Lung (tissue), 12 donors: Measurements from ENCODE around the gene BICC1. TPM values are rescaled to one million over a fixed set of nuclear protein-coding genes. Genes with fewer than 3 reads are reported as not detected.

ENCODE experiments used
- ATAC-seq: fragments of 200-7000 bp; cut with Tn5 transposase; one replicate; pipeline ENCODE4 v1.9.1; 2020; ENCODE audit warnings: moderate number of reproducible peaks; ENCODE audit not compliant: insufficient read depth, low FRiP score
- DNase-seq, 3 donors: peaks; one replicate each; pipeline ENCODE4 v3.0.0-alpha.2; 2013 to 2017
- H3K27ac ChIP-seq, 2 donors: one replicate each; pipeline ENCODE4 v1.5.1; 2013; ENCODE audit warnings: mild to moderate bottlenecking in 2 of 2, moderate library complexity in 2 of 2, control low read depth in 1 of 2, inconsistent platforms in 1 of 2, low read depth in 1 of 2, low read length in 1 of 2
- H3K27me3 ChIP-seq, 3 donors: one replicate each; pipeline ENCODE4 v1.5.1; 2013; ENCODE audit warnings: low read length in 2 of 3; ENCODE audit not compliant: control insufficient read depth in 3 of 3, insufficient read depth in 3 of 3
- H3K36me3 ChIP-seq, 4 donors: one replicate each; pipeline ENCODE4 v1.5.1; 2013; ENCODE audit warnings: low read length in 4 of 4, mild to moderate bottlenecking in 1 of 4, moderate library complexity in 1 of 4; ENCODE audit not compliant: control insufficient read depth in 4 of 4, insufficient read depth in 4 of 4
- H3K4me1 ChIP-seq, 5 donors: one replicate each; pipeline ENCODE4 v1.5.1; 2013; ENCODE audit warnings: low read length in 5 of 5, mild to moderate bottlenecking in 2 of 5, moderate library complexity in 1 of 5; ENCODE audit not compliant: control insufficient read depth in 5 of 5, insufficient read depth in 5 of 5
- H3K4me3 ChIP-seq: one replicate; pipeline ENCODE4 v1.5.1; 2013; ENCODE audit warnings: mild to moderate bottlenecking, control low read depth, moderate library complexity
- H3K9ac ChIP-seq, 2 donors: one replicate each; pipeline ENCODE4 v1.5.1; 2013; ENCODE audit warnings: low read length in 2 of 2, control low read depth in 1 of 2; ENCODE audit not compliant: insufficient read depth in 1 of 2
- H3K9me3 ChIP-seq, 4 donors: one replicate each; pipeline ENCODE4 v1.5.1; 2013; ENCODE audit warnings: low read length in 3 of 4, mild to moderate bottlenecking in 1 of 4, moderate library complexity in 1 of 4; ENCODE audit not compliant: control insufficient read depth in 4 of 4, insufficient read depth in 3 of 4
- CTCF ChIP-seq: IDR thresholded peaks from 2 replicates; pipeline ENCODE4 v1.5.1; 2012; ENCODE audit warnings: mild to moderate bottlenecking; ENCODE audit errors: control extremely low read depth, extremely low read depth
- WGBS, 2 donors: extraction: QIAGEN DNeasy Blood & Tissue Kit; methylation state at CpG; one replicate each; pipeline ENCODE4 v1.1.7; 2013; 5-methylcytosine and 5-hydroxymethylcytosine counted together
- polyA plus RNA-seq, 2 donors: library from polyadenylated mRNA; stranded (reverse); fragments of 200-250 nt; gene quantifications; one replicate each; pipeline ENCODE4 v1.2.1, GENCODE V29; 2013
- total RNA-seq, 2 donors: library from RNA; depleted of rRNA in 1 of 2; stranded (reverse); fragments of >200 nt in 1 of 2; gene quantifications; one replicate each; pipeline ENCODE4 v1.2.1, GENCODE V29; 2014 to 2021
- donor health status: control.
- donor health status: control.
- donor health status: Bipolar disorder and iron deficiency.
- donor health status: healthy.
- donor health status: DM: yes; HTN: yes; CAD: no.

The BICC1 gene
- total and polyA plus RNA-seq, 4 donors: 2.3 to 43.1 (median 5.9) TPM

DNA sequence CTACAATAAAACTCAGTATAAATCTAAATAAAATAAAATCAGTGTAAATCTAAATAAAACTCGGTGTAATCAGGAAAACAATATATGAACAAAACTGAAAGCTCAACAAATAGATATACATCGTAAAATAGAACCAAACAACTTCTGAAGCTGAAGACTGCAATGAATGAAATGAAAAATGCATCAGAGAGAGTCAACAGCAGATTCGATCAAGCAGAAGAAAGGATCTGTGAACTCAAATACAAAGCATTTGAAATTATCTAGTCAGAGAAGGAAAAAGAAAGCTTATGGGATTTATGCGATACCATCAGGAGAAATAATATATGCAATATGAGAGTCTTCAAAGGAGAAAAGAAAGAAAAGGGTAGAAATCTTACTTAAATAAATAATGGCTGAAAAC lies 255.0 kb downstream of the BICC1 start:
- Histone ChIP-seq H3K9ac (no peak overlapping the region), H3K36me3 (no peaks in the 10 kb centered on the region), H3K27ac (no peak overlapping the region), H3K4me3 (no peak overlapping the region), H3K27me3 (no peaks in the 10 kb centered on the region), H3K9me3 (peaks cover 0 to 5% (median 3%) of the 10 kb centered on the region in 4 donors), H3K4me1 (peaks cover 0 to 13% (median 0%) of the 10 kb centered on the region in 5 donors)
- WGBS, 2 donors: 92 to 96% methylated on average over 4 of the region's 4 CpGs
- ATAC-seq (no peak), DNase-seq (no peak)
- TF ChIP-seq CTCF: no peak

DNA sequence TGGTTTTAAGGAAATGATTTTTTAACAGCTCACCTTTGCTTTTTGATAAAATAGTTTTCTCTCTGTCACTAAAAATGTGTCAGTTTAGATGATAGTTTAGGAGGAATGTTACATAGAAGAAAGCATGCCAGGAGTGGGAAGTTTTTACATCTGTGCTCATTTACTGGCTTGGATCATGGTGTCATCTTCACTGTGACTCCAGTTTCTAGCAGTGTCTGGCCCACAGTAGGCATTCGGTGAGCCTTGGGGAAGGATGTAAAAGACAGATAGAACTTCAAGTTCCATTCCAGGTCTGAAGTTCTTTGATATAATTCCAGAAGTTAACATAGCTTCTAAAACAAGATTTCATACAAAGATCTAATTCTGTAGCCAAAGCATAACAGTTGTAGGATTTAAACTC lies 259.2 kb downstream of the BICC1 start:
- ATAC-seq: no peak
- no peak overlapping the region for H3K27ac ChIP-seq
- H3K4me3 ChIP-seq: no peak overlapping the region
- no peaks in the 10 kb centered on the region for H3K36me3 ChIP-seq
- WGBS, 2 donors: 74 to 75% methylated on average over 1 of the region's 1 CpG
- no peak for TF ChIP-seq CTCF
- no peak overlapping the region for H3K9ac ChIP-seq
- H3K27me3 ChIP-seq: no peaks in the 10 kb centered on the region
- DNase-seq: no peak
- peaks cover 0 to 5% (median 4%) of the 10 kb centered on the region in 4 donors for H3K9me3 ChIP-seq
- H3K4me1 ChIP-seq: peaks cover 0 to 34% (median 8%) of the 10 kb centered on the region in 5 donors

GRCh38 chr10:58772758-58773157 lies 260.1 kb downstream of the BICC1 start:
- peaks cover 0 to 43% (median 8%) of the 10 kb centered on the region in 5 donors for H3K4me1 ChIP-seq
- peaks cover 0 to 5% (median under 1%) of the 10 kb centered on the region in 4 donors for H3K9me3 ChIP-seq
- no peak overlapping the region for H3K9ac ChIP-seq
- H3K27ac ChIP-seq: no peak overlapping the region
- TF ChIP-seq CTCF: no peak
- H3K27me3 ChIP-seq: no peaks in the 10 kb centered on the region
- DNase-seq (no peak), ATAC-seq (no peak)
- H3K36me3 ChIP-seq: no peaks in the 10 kb centered on the region
- no peak overlapping the region for H3K4me3 ChIP-seq
- WGBS, 2 donors: 85 to 86% methylated on average over 3 of the region's 3 CpGs

GRCh38 chr10:58773341-58773740 lies 260.7 kb downstream of the BICC1 start:
- ATAC-seq: peak; percentile 24
- H3K4me1 ChIP-seq: peaks cover 0 to 45% (median 8%) of the 10 kb centered on the region in 5 donors
- WGBS, 2 donors: 75 to 81% methylated on average over 4 of the region's 4 CpGs
- no peak for TF ChIP-seq CTCF
- H3K27me3 ChIP-seq: no peaks in the 10 kb centered on the region
- peaks cover 0 to 1% (median 0%) of the 10 kb centered on the region in 4 donors for H3K9me3 ChIP-seq
- H3K9ac ChIP-seq: no peak overlapping the region
- H3K4me3 ChIP-seq: no peak overlapping the region
- no peaks in the 10 kb centered on the region for H3K36me3 ChIP-seq
- DNase-seq: peak; percentile 49 to 57 (median 56)
- peak overlapping the region in 1 of 2 donors; percentile 33 for H3K27ac ChIP-seq
